ENCODE measurements around the gene CLTB.

CLTB gene

GRCh38 chr5:176384991-176385390, 31.3 kb downstream of the CLTB start:
- ChIA-PET CTCF (interaction anchor here (0.5 kb wide), 1 partner anchor 44 kb away, joined by 3 read pairs; no protein-coding TSS in a partner anchor), POLR2A (interaction anchor here (0.6 kb wide), 1 partner anchor 655 kb away, joined by 3 read pairs; no protein-coding TSS in a partner anchor)
- DNase-seq (ENCODE audit: extremely low spot score) = no peak
- TF ChIP-seq LEF1 (IDR thresholded peaks at IDR 0.05; ENCODE audit: borderline replicate concordance) (no peak), HDGF (IDR thresholded peaks at IDR 0.05; ENCODE audit: borderline replicate concordance) (no peak), PKNOX1 (IDR thresholded peaks at IDR 0.05) (no peak), BHLHE40 (IDR thresholded peaks at IDR 0.05; ENCODE audit: borderline replicate concordance) (no peak), FOXA1 (IDR thresholded peaks at IDR 0.05) (no peak), NFRKB (IDR thresholded peaks at IDR 0.05) (no peak), FOXK2 (IDR thresholded peaks at IDR 0.05) (no peak), ELF4 (IDR thresholded peaks at IDR 0.05) (no peak), SP1 (IDR thresholded peaks at IDR 0.05) (no peak), FOXM1 (IDR thresholded peaks at IDR 0.05; ENCODE audit: borderline replicate concordance) (no peak)

GRCh38 chr5:176384366-176384930, 31.9 kb downstream of the CLTB start:
- no peak for DNase-seq (ENCODE audit: extremely low spot score)
- TF ChIP-seq ZNF384 (IDR thresholded peaks at IDR 0.05) (no peak), FOXM1 (IDR thresholded peaks at IDR 0.05; ENCODE audit: borderline replicate concordance) (no peak), ARNT (IDR thresholded peaks at IDR 0.05) (no peak), FOXK2 (IDR thresholded peaks at IDR 0.05) (no peak), SUZ12 (IDR thresholded peaks at IDR 0.05) (no peak), ELF4 (IDR thresholded peaks at IDR 0.05) (no peak), SP1 (IDR thresholded peaks at IDR 0.05) (no peak), PKNOX1 (IDR thresholded peaks at IDR 0.05) (no peak), BHLHE40 (IDR thresholded peaks at IDR 0.05; ENCODE audit: borderline replicate concordance) (no peak), L3MBTL2 (conservative IDR thresholded peaks at IDR 0.05) (no peak), TARDBP (IDR thresholded peaks at IDR 0.05) (no peak), FOXA1 (IDR thresholded peaks at IDR 0.05) (no peak), LEF1 (IDR thresholded peaks at IDR 0.05; ENCODE audit: borderline replicate concordance) (no peak), CTBP1 (IDR thresholded peaks at IDR 0.05; ENCODE audit: borderline replicate concordance) (no peak), NFRKB (IDR thresholded peaks at IDR 0.05) (no peak), HDGF (IDR thresholded peaks at IDR 0.05; ENCODE audit: borderline replicate concordance) (no peak)
- POLR2A ChIA-PET = interaction anchor here (0.6 kb wide), 1 partner anchor 654 kb away, joined by 3 read pairs; no protein-coding TSS in a partner anchor
- CTCF ChIA-PET = interaction anchor here (0.5 kb wide), 1 partner anchor 45 kb away, joined by 3 read pairs; no protein-coding TSS in a partner anchor

- POLR2A ChIA-PET = no interaction called here
Measured at GRCh38 chr5:176383961-176384360, 32.4 kb downstream of the CLTB start.

GRCh38 chr5:176383248-176383905, 33.0 kb downstream of the CLTB start:
- ChIA-PET POLR2A (no interaction called here), CTCF (no interaction called here)
- no peak for TF ChIP-seq L3MBTL2 (conservative IDR thresholded peaks at IDR 0.05)
- TF ChIP-seq FOXM1 (IDR thresholded peaks at IDR 0.05; ENCODE audit: borderline replicate concordance) = no peak
- TF ChIP-seq TARDBP (IDR thresholded peaks at IDR 0.05) = no peak
- TF ChIP-seq FOXK2 (IDR thresholded peaks at IDR 0.05) = no peak
- TF ChIP-seq LEF1 (IDR thresholded peaks at IDR 0.05; ENCODE audit: borderline replicate concordance) = no peak
- no peak for TF ChIP-seq SUZ12 (IDR thresholded peaks at IDR 0.05)
- no peak for TF ChIP-seq FOXA1 (IDR thresholded peaks at IDR 0.05)
- no peak for TF ChIP-seq PKNOX1 (IDR thresholded peaks at IDR 0.05)
- no peak for TF ChIP-seq SP1 (IDR thresholded peaks at IDR 0.05)
- no peak for TF ChIP-seq ARNT (IDR thresholded peaks at IDR 0.05)
- TF ChIP-seq HDGF (IDR thresholded peaks at IDR 0.05; ENCODE audit: borderline replicate concordance) = no peak
- TF ChIP-seq CTBP1 (IDR thresholded peaks at IDR 0.05; ENCODE audit: borderline replicate concordance) = no peak
- TF ChIP-seq BHLHE40 (IDR thresholded peaks at IDR 0.05; ENCODE audit: borderline replicate concordance) = no peak
- DNase-seq (ENCODE audit: extremely low spot score) = no peak

More at GRCh38 chr5:176383961-176384360, 32.4 kb downstream of the CLTB start:
- CTCF ChIA-PET = no interaction called here
- no peak for DNase-seq (ENCODE audit: extremely low spot score)
- no peak for TF ChIP-seq L3MBTL2 (conservative IDR thresholded peaks at IDR 0.05)
- TF ChIP-seq FOXA1 (IDR thresholded peaks at IDR 0.05) = no peak

- DNase-seq (ENCODE audit: extremely low spot score) = no peak
- POLR2A ChIA-PET = no interaction called here
- no peak for TF ChIP-seq FOXA1 (IDR thresholded peaks at IDR 0.05)
- no peak for TF ChIP-seq LEF1 (IDR thresholded peaks at IDR 0.05; ENCODE audit: borderline replicate concordance)
- no peak for TF ChIP-seq ELF4 (IDR thresholded peaks at IDR 0.05)
- TF ChIP-seq NFRKB (IDR thresholded peaks at IDR 0.05) = no peak
- TF ChIP-seq ARNT (IDR thresholded peaks at IDR 0.05) = no peak
- no peak for TF ChIP-seq HDGF (IDR thresholded peaks at IDR 0.05; ENCODE audit: borderline replicate concordance)
- TF ChIP-seq SP1 (IDR thresholded peaks at IDR 0.05) = no peak
- no peak for TF ChIP-seq FOXK2 (IDR thresholded peaks at IDR 0.05)
- TF ChIP-seq FOXM1 (IDR thresholded peaks at IDR 0.05; ENCODE audit: borderline replicate concordance) = no peak
- no peak for TF ChIP-seq CTBP1 (IDR thresholded peaks at IDR 0.05; ENCODE audit: borderline replicate concordance)
- no peak for TF ChIP-seq PKNOX1 (IDR thresholded peaks at IDR 0.05)
- TF ChIP-seq L3MBTL2 (conservative IDR thresholded peaks at IDR 0.05) = no peak
- no peak for TF ChIP-seq ZNF384 (IDR thresholded peaks at IDR 0.05)
- TF ChIP-seq BHLHE40 (IDR thresholded peaks at IDR 0.05; ENCODE audit: borderline replicate concordance) = no peak
- TF ChIP-seq SUZ12 (IDR thresholded peaks at IDR 0.05) = no peak
- no peak for TF ChIP-seq TARDBP (IDR thresholded peaks at IDR 0.05)
- CTCF ChIA-PET = no interaction called here
Measured at GRCh38 chr5:176382721-176383120, 33.6 kb downstream of the CLTB start.
